ENCODE data around the gene FAAP100.

- TF ChIP-seq POLR2A (IDR thresholded peaks at IDR 0.05), result no peak
- no peak for TF ChIP-seq CTCF (IDR thresholded peaks at IDR 0.05)
These were observed 9.3 kb upstream of the FAAP100 start for GRCh38 chr17:81561494-81561885.
